ENCODE data around the gene ZNF501.

ZNF501 gene

GRCh38 chr3:44729384-44729910 lies at the start of gene ZNF501:
Gene ZNF501 (plus strand): TSS chr3:44729635. CDS start chr3:44734422, 4,787 bp downstream.
- no peak for TF ChIP-seq CTCF (IDR thresholded peaks at IDR 0.05; ENCODE audit: borderline replicate concordance, control extremely low read depth, extremely low read depth, insufficient read depth, missing control alignments)
- DNase-seq (ENCODE audit: low spot score), result peak; percentile 81
- in situ Hi-C loops (cut with MboI; ENCODE audit: low sequenced_read_pairs, unreplicated experiment), result no loop called here

GRCh38 chr3:44680921-44681455 lies 48.4 kb upstream of the ZNF501 start:
- DNase-seq (ENCODE audit: low spot score), result no peak
- no peak for TF ChIP-seq CTCF (IDR thresholded peaks at IDR 0.05; ENCODE audit: borderline replicate concordance, control extremely low read depth, extremely low read depth, insufficient read depth, missing control alignments)
- in situ Hi-C loops (cut with MboI; ENCODE audit: low sequenced_read_pairs, unreplicated experiment), result no loop called here

DNA sequence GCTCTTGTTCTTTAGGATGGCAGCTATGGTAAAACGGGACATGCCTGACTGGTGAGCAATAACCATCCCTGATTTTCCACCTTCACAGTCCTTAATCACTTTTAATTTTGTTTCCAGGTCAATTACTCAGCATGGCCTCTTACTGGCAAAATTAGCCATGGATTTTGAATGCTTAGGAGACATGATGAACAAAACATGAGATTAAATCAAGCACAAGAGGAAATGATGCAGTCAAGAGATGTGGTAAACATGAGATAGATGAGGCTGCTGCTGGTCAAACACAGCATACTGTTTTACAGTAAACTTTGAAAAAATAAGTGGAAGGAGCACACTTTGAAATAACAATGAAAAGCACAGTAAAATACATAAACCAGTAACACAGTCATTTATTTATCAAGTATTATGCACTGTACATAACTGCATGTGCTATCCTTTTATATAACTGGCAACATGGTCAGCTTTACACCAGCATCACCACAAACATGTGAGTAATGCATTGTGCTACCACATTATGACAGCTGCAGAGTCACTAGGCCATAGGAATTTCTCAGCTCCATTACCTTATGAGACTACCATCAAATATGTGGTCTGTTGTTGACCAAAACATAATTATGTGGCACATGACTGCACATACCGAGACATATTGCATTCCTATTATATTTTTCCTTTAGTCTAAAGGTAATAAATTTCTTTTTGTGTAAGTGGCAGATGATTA lies 47.1 kb upstream of the ZNF501 start:
- no peak for TF ChIP-seq CTCF (IDR thresholded peaks at IDR 0.05; ENCODE audit: borderline replicate concordance, control extremely low read depth, extremely low read depth, insufficient read depth, missing control alignments)
- in situ Hi-C loops (cut with MboI; ENCODE audit: low sequenced_read_pairs, unreplicated experiment), result no loop called here
- no peak for DNase-seq (ENCODE audit: low spot score)

DNA sequence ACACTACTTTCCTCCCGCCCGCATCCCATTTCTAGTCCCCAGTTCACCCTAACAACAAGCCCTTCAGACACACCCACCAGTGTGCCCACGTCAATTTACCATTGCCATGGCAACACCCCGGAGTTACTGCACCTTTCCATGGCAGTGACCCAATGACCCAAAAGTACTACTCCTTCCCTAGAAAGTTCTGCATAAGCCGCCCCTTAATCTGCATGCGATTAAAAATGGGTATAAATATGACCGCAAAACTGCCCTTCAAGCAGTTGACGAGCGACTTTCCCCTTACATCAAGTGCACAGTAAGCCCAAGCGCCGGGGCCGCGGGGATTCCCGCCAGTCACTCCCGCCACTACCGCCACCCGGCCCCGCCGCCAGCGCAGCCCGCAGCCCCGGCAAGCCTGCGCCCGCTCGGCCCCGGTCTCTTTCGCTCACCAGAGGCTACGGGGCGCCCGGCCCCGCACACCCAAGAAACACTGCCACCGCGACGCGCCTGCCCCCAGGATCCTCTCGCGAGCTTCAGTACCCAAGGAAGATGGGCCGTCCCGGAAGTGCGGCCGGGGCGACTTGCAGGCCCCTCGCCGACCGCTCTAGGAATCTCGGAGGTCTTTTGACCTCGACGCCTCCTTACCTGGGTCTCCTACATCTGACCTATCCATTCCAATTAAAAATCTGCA lies 44.2 kb upstream of the ZNF501 start:
- TF ChIP-seq CTCF (IDR thresholded peaks at IDR 0.05; ENCODE audit: borderline replicate concordance, control extremely low read depth, extremely low read depth, insufficient read depth, missing control alignments), result no peak
- DNase-seq (ENCODE audit: low spot score), result peak; percentile 55
- in situ Hi-C loops (cut with MboI; ENCODE audit: low sequenced_read_pairs, unreplicated experiment), result no loop called here

GRCh38 chr3:44687898-44688297 lies 41.5 kb upstream of the ZNF501 start:
- TF ChIP-seq CTCF (IDR thresholded peaks at IDR 0.05; ENCODE audit: borderline replicate concordance, control extremely low read depth, extremely low read depth, insufficient read depth, missing control alignments), result no peak
- in situ Hi-C loops (cut with MboI; ENCODE audit: low sequenced_read_pairs, unreplicated experiment), result no loop called here
- no peak for DNase-seq (ENCODE audit: low spot score)

- in situ Hi-C loops (cut with MboI; ENCODE audit: low sequenced_read_pairs, unreplicated experiment), result no loop called here
- no peak for DNase-seq (ENCODE audit: low spot score)
- TF ChIP-seq CTCF (IDR thresholded peaks at IDR 0.05; ENCODE audit: borderline replicate concordance, control extremely low read depth, extremely low read depth, insufficient read depth, missing control alignments), result no peak
These were observed 16.9 kb upstream of the ZNF501 start, which contains the start of gene ZNF502 for GRCh38 chr3:44712455-44713075. Gene ZNF502 (plus strand): TSS chr3:44712660. CDS start chr3:44720262, 7,602 bp downstream.
